Measurements from ENCODE around the gene NUP210. TPM values are rescaled to one million over a fixed set of nuclear protein-coding genes. Genes with fewer than 3 reads are reported as not detected.

NUP210 gene
- total and polyA plus RNA-seq, 2 of the 13 experiments (the other 11 are each of a cell fraction or from before 2014, with no cell fraction given) = 31.6 to 35.2 TPM

DNA sequence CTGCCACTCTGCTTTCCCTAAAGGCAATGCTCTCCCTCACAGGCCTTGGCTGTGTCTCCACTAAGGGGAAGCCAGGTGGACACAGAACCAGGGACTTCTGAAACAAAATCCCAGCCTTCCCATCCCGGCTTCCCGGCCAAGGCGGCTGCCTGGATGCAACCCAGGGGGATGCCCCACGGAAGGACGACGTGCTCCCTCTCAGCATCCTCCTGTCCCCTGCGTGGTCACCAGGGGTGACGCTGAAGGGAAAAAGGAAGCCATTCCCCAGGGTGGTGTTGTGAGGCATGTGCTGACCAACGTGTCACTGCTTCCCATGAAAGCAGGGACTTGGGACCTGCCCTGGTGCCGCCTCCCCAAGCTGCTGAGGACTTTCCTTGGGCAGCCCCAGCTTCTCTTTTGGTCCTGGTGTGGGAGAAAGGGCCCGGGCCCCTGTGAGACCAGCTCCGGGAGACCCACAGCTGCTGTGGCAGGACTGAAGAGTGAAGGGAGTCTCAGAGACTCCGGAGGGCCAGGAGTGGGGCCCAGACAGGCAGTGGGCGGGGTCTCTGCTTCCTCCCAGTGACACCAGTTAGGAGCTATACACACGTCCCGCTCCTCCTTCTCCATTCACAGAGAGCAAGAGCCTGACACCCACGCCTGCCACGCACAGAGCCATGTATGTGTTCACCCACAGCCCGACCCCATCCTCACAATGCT is 139.2 kb downstream of the NUP210 start (continued):
- TF ChIP-seq CC2D1A (CRISPR knock-in tag; IDR thresholded peaks at IDR 0.05) = no peak
- no peak for TF ChIP-seq PLRG1 (conservative IDR thresholded peaks at IDR 0.05)
- TF ChIP-seq SNAPC2 (CRISPR knock-in tag; IDR thresholded peaks at IDR 0.05) = no peak
- TF ChIP-seq, protein P1, sequence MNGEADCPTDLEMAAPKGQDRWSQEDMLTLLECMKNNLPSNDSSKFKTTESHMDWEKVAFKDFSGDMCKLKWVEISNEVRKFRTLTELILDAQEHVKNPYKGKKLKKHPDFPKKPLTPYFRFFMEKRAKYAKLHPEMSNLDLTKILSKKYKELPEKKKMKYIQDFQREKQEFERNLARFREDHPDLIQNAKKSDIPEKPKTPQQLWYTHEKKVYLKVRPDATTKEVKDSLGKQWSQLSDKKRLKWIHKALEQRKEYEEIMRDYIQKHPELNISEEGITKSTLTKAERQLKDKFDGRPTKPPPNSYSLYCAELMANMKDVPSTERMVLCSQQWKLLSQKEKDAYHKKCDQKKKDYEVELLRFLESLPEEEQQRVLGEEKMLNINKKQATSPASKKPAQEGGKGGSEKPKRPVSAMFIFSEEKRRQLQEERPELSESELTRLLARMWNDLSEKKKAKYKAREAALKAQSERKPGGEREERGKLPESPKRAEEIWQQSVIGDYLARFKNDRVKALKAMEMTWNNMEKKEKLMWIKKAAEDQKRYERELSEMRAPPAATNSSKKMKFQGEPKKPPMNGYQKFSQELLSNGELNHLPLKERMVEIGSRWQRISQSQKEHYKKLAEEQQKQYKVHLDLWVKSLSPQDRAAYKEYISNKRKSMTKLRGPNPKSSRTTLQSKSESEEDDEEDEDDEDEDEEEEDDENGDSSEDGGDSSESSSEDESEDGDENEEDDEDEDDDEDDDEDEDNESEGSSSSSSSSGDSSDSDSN (CRISPR knock-in tag; IDR thresholded peaks at IDR 0.05) = no peak
- no peak for TF ChIP-seq ZNF891 (CRISPR knock-in tag; IDR thresholded peaks at IDR 0.05)
- no peak for TF ChIP-seq ZNF644 (CRISPR knock-in tag; IDR thresholded peaks at IDR 0.05; ENCODE audit: low read depth)
- TF ChIP-seq, protein P2, sequence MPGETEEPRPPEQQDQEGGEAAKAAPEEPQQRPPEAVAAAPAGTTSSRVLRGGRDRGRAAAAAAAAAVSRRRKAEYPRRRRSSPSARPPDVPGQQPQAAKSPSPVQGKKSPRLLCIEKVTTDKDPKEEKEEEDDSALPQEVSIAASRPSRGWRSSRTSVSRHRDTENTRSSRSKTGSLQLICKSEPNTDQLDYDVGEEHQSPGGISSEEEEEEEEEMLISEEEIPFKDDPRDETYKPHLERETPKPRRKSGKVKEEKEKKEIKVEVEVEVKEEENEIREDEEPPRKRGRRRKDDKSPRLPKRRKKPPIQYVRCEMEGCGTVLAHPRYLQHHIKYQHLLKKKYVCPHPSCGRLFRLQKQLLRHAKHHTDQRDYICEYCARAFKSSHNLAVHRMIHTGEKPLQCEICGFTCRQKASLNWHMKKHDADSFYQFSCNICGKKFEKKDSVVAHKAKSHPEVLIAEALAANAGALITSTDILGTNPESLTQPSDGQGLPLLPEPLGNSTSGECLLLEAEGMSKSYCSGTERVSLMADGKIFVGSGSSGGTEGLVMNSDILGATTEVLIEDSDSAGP (CRISPR knock-in tag; IDR thresholded peaks at IDR 0.05; ENCODE audit: borderline replicate concordance) = no peak
- no peak for TF ChIP-seq CHCHD3 (CRISPR knock-in tag; IDR thresholded peaks at IDR 0.05)
- no peak for TF ChIP-seq ZNF543 (CRISPR knock-in tag; IDR thresholded peaks at IDR 0.05)
- TF ChIP-seq ZFP62 (CRISPR knock-in tag; IDR thresholded peaks at IDR 0.05) = no peak
- peak; percentile 35 for TF ChIP-seq SRSF1 (optimal IDR thresholded peaks at IDR 0.05; ENCODE audit: low read depth, low read length)
- TF ChIP-seq HNF4A (CRISPR knock-in tag; IDR thresholded peaks at IDR 0.05) = no peak
- TF ChIP-seq RFXANK (CRISPR knock-in tag; IDR thresholded peaks at IDR 0.05) = no peak
- TF ChIP-seq CREM (IDR thresholded peaks at IDR 0.05) = no peak
- no peak for TF ChIP-seq CREM (CRISPR knock-in tag; IDR thresholded peaks at IDR 0.05)
- TF ChIP-seq, protein P3, sequence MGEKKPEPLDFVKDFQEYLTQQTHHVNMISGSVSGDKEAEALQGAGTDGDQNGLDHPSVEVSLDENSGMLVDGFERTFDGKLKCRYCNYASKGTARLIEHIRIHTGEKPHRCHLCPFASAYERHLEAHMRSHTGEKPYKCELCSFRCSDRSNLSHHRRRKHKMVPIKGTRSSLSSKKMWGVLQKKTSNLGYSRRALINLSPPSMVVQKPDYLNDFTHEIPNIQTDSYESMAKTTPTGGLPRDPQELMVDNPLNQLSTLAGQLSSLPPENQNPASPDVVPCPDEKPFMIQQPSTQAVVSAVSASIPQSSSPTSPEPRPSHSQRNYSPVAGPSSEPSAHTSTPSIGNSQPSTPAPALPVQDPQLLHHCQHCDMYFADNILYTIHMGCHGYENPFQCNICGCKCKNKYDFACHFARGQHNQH (CRISPR knock-in tag; IDR thresholded peaks at IDR 0.05) = no peak
- TF ChIP-seq, protein P4, sequence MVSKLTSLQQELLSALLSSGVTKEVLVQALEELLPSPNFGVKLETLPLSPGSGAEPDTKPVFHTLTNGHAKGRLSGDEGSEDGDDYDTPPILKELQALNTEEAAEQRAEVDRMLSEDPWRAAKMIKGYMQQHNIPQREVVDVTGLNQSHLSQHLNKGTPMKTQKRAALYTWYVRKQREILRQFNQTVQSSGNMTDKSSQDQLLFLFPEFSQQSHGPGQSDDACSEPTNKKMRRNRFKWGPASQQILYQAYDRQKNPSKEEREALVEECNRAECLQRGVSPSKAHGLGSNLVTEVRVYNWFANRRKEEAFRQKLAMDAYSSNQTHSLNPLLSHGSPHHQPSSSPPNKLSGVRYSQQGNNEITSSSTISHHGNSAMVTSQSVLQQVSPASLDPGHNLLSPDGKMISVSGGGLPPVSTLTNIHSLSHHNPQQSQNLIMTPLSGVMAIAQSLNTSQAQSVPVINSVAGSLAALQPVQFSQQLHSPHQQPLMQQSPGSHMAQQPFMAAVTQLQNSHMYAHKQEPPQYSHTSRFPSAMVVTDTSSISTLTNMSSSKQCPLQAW (CRISPR knock-in tag; IDR thresholded peaks at IDR 0.05) = peak; percentile 13; the same call in 1 of the 2 replicates
- TF ChIP-seq ZSCAN12 (CRISPR knock-in tag; IDR thresholded peaks at IDR 0.05) = no peak
- no peak for TF ChIP-seq ZNF788 (CRISPR knock-in tag; IDR thresholded peaks at IDR 0.05; ENCODE audit: borderline replicate concordance)
- TF ChIP-seq, protein P5, sequence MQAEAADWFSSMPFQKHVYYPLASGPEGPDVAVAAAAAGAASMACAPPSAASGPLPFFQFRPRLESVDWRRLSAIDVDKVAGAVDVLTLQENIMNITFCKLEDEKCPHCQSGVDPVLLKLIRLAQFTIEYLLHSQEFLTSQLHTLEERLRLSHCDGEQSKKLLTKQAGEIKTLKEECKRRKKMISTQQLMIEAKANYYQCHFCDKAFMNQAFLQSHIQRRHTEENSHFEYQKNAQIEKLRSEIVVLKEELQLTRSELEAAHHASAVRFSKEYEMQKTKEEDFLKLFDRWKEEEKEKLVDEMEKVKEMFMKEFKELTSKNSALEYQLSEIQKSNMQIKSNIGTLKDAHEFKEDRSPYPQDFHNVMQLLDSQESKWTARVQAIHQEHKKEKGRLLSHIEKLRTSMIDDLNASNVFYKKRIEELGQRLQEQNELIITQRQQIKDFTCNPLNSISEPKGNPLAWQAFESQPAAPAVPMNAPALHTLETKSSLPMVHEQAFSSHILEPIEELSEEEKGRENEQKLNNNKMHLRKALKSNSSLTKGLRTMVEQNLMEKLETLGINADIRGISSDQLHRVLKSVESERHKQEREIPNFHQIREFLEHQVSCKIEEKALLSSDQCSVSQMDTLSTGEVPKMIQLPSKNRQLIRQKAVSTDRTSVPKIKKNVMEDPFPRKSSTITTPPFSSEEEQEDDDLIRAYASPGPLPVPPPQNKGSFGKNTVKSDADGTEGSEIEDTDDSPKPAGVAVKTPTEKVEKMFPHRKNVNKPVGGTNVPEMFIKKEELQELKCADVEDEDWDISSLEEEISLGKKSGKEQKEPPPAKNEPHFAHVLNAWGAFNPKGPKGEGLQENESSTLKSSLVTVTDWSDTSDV (CRISPR knock-in tag; IDR thresholded peaks at IDR 0.05) = no peak
- TF ChIP-seq ETV5 (CRISPR knock-in tag; IDR thresholded peaks at IDR 0.05; ENCODE audit: borderline replicate concordance) = 0 out of 2 replicates have a peak, but pooled peaks have one; percentile 8

All from HepG2 (cell line).